Activated T-helper 9 cell treated with anti-CD3 and anti-CD28 coated beads, Interleukin-2, amount 50 U/mL, for 16 hours (primary cell): ENCODE data around the gene TMEM269.

Experiments
- DNase-seq: peaks from one replicate; pipeline ENCODE4 v3.0.0-alpha.2; 2020; ENCODE audit warnings: low read depth

The TMEM269 gene

DNA sequence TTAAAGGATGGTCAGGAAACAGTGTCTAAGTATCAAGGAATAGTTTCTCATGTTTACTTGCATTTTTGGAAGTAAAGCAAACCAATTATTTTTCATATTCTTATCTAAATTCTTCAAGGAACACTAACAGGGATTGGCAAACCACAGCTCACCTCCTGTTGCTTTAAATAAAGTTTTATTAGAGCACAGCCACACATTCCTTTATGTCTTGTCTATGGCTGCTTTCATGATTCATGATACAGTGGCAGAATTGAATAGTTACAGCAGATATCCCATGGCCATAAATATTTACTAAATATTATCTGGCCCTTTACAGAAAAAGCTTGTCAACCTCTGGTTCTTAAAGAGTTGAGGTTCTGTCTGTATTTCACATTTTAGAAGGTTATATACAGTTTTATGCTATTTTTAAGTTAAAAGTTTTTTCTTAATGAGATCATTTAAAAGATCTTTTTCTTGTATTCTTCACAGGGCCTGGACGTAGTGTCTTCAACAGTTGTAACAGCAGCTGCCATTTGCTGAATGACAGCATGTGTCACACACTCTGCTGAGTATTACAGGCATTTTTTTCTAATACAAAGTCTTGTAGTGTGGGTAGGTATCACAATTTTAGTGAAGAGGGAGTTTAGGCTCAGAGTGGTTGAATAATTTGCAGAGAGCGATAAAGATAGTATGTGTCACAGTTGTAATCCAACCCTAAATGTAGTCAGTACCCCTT, 64.2 kb downstream of the TMEM269 start:
- DNase-seq = no peak

DNA sequence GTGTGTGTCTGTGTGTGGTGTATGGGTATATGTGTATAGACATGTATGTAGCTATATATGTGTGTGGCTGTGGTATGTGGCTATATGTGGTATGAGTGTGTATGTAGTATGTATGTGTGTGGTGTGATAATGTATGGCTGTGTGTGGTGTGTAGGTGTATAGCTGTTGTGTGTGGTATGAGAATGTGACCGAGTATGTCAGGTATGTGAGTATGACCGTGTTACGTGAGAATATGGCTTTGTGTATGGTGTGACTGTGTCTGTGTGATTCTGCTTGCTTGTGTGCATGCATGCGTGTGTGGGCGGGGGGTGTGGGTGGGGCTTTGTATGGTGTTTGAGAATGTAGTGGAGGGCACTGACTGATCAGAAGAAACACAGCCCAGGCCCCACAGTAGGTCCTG, 65.2 kb downstream of the TMEM269 start:
- no peak for DNase-seq
